Measurements from ENCODE around the gene DMRT1.

Gene DMRT1

DNA sequence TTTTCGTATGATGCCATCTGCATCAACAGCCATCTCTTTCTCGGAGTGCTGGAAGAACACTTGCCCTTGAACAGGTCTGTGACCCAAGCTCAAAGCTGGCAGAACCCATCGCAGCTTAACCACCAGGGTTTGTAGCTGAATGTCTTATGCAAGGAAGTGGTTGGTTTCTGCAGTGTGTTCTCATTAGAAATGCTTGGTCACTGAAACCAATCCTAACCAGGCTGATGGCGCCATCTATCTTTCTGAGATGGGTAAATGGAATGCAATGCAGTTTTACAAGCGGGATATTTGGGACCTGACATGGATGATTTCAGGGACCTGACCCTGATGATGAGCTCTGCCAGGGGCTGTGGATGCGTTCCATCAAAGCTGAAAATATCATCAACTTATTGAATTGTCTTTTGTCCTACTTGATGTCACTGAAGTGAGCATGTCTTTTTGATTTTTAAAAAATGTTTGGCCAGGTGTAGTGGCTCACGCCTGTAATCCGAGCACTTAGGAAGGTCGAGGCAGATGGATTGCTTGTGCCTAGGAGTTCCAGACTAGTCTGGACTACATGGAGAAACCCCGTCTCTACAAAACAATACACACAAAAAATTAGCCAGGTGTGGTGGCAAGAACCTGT lies 163.7 kb downstream of the DMRT1 start:
- DNase-seq = peak; percentile 4

DNA sequence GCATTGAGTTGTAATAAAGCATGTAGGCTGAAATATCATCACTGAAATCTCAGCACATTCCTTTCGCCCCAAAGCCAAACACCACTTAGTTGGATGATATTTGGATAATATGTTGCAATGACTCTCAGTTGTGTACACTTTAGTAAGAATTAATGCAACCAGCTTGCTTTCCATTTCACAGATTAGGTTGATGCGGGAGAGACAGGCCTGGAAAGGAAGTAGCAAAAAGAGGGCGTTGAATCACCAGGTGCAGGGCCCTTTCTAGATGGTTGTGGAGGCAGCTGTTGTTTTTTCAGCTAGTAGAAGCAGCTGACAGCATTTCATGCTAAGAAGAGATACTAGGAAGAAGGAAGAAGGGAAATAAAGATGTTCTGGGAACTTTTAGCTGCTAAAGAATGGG lies 165.8 kb downstream of the DMRT1 start:
- DNase-seq = no peak

DNA sequence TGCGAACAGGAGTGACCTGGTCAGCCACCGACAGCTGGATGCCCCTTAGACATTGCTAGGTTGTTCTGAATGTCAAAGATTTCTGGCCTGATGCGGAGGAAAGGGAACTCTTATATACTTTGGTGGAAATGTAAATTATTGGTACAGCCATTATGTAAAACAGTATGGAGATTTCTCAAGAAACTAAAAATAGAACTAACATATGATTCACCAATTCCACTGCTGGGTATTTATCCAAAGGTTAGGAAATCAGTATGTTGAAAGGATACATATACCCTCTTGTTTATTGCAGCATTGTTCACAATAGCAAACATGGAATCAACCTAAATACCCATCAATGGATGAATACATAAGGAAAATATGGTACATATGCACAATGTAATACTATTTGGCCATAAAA lies 166.7 kb downstream of the DMRT1 start:
- no peak for DNase-seq

DNA sequence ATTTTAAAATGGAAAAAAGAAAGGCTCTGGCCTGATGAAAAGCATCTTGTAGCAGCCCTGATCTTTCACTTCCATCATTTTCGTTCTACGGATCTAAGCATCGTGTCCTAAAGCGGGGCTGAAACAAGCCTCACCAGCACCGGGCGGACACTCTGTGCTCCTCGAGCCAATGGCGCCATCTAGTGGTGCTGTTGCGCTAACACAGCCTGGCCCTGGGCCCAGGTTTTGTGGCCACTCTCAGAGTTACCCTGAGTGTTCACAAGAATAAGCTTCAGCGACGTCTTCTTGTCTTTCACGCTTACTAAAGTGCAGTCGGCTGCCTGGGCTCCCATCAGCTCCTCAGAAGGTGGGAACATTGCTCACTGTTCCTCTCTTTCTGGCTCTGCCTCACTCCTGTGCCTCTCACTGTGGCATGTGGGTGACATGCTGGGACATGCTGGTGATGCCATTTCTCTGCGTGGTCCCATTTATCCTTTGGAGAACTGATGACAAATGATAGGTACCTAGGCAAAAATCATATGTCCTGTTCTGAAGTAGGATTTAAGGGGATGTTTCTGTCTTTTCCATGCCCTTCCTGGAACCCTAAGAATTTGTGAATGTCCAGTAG lies 167.7 kb downstream of the DMRT1 start:
- DNase-seq = peak; percentile 37

DNA sequence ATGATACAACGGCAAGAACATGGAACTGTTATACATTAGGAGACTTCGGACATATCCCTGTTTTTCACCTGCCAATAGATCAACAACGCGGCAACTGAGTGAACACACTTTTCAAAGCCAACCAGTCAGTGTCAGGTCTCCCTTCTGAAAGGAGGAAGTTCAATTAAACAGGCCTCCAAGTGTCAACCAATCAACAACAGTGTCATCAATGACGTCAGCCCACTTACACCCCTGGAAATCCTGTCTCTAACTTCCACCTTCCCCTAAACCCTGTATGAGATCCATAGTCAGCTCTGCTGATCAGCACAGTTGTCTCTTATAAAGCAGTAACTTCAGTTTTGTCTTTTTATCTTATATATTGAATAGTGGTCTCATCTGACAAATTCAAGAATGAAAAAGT lies 171.5 kb downstream of the DMRT1 start:
- no peak for DNase-seq

DNA sequence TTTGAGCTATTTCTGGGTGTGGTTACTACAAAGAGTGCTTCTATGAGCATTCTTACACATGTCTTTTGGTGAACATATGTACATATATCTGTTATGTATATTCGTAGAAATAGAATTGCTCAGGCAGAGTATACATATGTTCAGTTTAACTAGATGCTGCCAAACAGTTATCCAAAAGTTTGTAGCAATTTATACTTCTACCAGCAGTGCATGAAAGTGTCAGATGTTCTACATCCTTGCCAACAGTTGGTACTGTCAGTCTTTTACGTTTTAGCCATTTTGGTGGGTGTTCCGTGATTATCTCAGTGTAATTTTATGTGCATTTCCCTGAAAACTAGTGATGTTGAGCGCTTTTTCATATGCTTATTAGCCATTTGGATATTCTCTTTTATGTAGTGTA lies 172.7 kb downstream of the DMRT1 start:
- no peak for DNase-seq

DNA sequence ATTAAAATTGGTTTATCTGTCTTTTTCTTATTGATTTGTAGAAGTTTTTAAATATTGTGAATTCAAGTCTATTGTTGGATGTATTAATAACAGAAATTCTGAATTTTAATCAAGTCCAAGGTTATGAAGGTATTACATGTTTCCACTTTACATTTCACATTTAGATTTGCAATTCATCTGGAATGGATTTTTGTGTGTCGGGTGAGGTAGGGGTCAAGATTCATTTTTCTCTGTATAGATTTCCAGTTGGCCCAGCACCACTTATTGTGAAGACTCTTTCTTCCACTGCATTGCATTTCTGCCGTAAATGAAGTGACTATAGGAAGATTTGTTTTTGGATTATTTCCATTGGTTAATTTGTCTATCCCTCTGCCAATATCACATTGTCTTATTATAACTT lies 173.1 kb downstream of the DMRT1 start:
- DNase-seq = no peak

DNA sequence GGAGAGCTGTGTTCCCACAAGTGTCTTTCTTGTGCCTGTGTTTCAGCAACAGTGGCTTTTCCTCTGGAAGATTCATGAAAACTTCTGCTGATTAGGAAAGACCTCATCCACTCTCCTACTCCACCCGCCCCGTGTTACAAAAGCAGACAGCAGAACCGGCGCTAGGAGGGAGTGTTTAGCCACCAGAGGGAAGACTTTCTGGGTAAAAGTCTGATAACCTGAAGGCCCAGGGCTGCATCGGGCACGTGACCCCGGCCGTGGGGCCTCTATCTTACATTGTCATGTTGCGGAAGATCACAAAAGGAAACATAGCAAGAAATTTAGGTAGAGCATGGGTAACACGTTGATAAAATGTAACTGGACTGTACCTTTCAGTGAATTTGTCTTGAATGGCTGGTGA lies 176.6 kb downstream of the DMRT1 start:
- DNase-seq = no peak

Data from NCI-H2227 treated with DMSO at 0.1 percent for 48 hours (cell line).